ENCODE data around the gene KRT32. TPM values are rescaled to one million over a fixed set of nuclear protein-coding genes. Genes with fewer than 3 reads are reported as not detected.

KRT32 gene
- total RNA-seq, 1 donor from 2014 or later = not detected

DNA sequence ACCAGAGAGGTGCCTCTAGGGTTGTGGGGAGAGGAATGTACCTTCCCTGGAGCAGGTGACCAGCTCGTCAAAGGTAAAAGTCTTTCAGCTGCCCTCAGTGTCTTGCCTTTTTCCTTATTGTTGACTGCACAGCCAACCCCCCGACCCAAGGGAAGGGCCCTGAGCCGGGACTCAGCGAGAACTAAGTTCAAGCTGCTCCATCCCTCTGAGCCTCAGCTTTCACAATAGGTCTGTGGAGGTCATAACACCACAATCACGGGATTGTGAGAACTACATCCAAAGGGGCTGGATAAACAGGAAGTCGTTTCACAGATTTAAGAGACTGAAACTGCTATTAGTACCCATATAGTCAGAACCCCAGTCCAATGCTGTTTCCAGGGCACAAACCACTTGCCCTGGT is 25.2 kb upstream of the KRT32 start:
- no peak overlapping the region for H3K9ac ChIP-seq (ENCODE audit: low read length)
- TF ChIP-seq, protein P1, sequence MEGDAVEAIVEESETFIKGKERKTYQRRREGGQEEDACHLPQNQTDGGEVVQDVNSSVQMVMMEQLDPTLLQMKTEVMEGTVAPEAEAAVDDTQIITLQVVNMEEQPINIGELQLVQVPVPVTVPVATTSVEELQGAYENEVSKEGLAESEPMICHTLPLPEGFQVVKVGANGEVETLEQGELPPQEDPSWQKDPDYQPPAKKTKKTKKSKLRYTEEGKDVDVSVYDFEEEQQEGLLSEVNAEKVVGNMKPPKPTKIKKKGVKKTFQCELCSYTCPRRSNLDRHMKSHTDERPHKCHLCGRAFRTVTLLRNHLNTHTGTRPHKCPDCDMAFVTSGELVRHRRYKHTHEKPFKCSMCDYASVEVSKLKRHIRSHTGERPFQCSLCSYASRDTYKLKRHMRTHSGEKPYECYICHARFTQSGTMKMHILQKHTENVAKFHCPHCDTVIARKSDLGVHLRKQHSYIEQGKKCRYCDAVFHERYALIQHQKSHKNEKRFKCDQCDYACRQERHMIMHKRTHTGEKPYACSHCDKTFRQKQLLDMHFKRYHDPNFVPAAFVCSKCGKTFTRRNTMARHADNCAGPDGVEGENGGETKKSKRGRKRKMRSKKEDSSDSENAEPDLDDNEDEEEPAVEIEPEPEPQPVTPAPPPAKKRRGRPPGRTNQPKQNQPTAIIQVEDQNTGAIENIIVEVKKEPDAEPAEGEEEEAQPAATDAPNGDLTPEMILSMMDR (IDR thresholded peaks at IDR 0.05; ENCODE audit: insufficient read depth, low read depth, low read length) = no peak
- TF ChIP-seq EZH2 (IDR thresholded peaks at IDR 0.05; ENCODE audit: insufficient read depth, low read length) = no peak
- peaks cover 37% of the 10 kb centered on the region for H3K27me3 Mint-ChIP-seq (ENCODE audit: low read depth, unreplicated experiment)
- no peaks in the 10 kb centered on the region for H3K27me3 ChIP-seq (ENCODE audit: insufficient read depth, low read length)
- H3K36me3 ChIP-seq (ENCODE audit: insufficient read depth, low read length) = no peaks in the 10 kb centered on the region
- no peaks in the 10 kb centered on the region for H4K20me1 ChIP-seq (ENCODE audit: insufficient read depth, low read length)
- H3K4me1 Mint-ChIP-seq (ENCODE audit: low read depth, unreplicated experiment) = peaks cover 14% of the 10 kb centered on the region
- no peak overlapping the region for H3K27ac ChIP-seq (ENCODE audit: low read depth, low read length)
- FAIRE-seq (no peak), DNase-seq (ENCODE audit: low read depth) (no peak)
- H3K9me3 Mint-ChIP-seq (ENCODE audit: unreplicated experiment) = no peaks in the 10 kb centered on the region
- no peaks in the 10 kb centered on the region for H3K79me2 ChIP-seq (ENCODE audit: insufficient read depth, low read length)
- no peaks in the 10 kb centered on the region for H3K36me3 Mint-ChIP-seq (ENCODE audit: low read depth, unreplicated experiment)
- no peak overlapping the region for H3K4me2 ChIP-seq (ENCODE audit: low read length)
- H2AFZ ChIP-seq (ENCODE audit: low read depth, low read length) = no peak overlapping the region
- no peak overlapping the region for H3K27ac Mint-ChIP-seq (ENCODE audit: unreplicated experiment)
- H3K4me3 ChIP-seq (ENCODE audit: insufficient read depth, low read depth, low read length) = no peak overlapping the region
- no peaks in the 10 kb centered on the region for H3K9me3 ChIP-seq (ENCODE audit: insufficient read depth, low read depth, low read length)
- H3K4me1 ChIP-seq (ENCODE audit: insufficient read depth, low read length) = peaks cover 19% of the 10 kb centered on the region
- H3K4me3 Mint-ChIP-seq (ENCODE audit: unreplicated experiment) = no peak overlapping the region

DNA sequence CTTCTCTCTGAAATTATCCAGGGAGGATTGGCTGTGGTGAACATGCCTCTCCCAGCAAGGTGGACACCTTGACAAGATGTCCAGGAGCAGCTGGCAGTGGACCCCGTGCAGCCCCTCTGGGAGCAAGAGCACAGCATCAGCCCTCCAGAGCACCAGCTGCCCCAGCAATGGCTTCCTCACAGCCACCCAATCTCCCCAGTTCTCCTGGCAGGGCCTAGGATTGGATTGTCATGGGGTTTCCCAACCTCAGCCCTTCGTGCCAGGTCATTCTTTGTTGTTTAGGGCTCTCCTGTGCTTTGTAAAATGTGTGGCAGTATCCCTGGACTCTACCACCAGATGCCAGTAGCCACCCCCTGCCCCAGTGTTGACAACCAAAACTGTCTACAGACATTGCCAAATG is 24.3 kb upstream of the KRT32 start:
- no peak for FAIRE-seq
- Histone ChIP-seq H3K27me3 (ENCODE audit: insufficient read depth, low read length) (no peaks in the 10 kb centered on the region), H3K4me1 (ENCODE audit: insufficient read depth, low read length) (peaks cover 14% of the 10 kb centered on the region), H3K79me2 (ENCODE audit: insufficient read depth, low read length) (no peaks in the 10 kb centered on the region), H3K4me2 (ENCODE audit: low read length) (no peak overlapping the region), H3K9ac (ENCODE audit: low read length) (no peak overlapping the region), H3K27ac (ENCODE audit: low read depth, low read length) (no peak overlapping the region), H4K20me1 (ENCODE audit: insufficient read depth, low read length) (no peaks in the 10 kb centered on the region), H3K9me3 (ENCODE audit: insufficient read depth, low read depth, low read length) (no peaks in the 10 kb centered on the region), H3K36me3 (ENCODE audit: insufficient read depth, low read length) (no peaks in the 10 kb centered on the region), H3K4me3 (ENCODE audit: insufficient read depth, low read depth, low read length) (no peak overlapping the region), H2AFZ (ENCODE audit: low read depth, low read length) (no peak overlapping the region)
- DNase-seq (ENCODE audit: low read depth) = no peak
- TF ChIP-seq, protein P1 (IDR thresholded peaks at IDR 0.05; ENCODE audit: insufficient read depth, low read depth, low read length) = no peak
- TF ChIP-seq EZH2 (IDR thresholded peaks at IDR 0.05; ENCODE audit: insufficient read depth, low read length) = no peak
- H3K4me1 Mint-ChIP-seq (ENCODE audit: low read depth, unreplicated experiment) = peaks cover 14% of the 10 kb centered on the region
- H3K27ac Mint-ChIP-seq (ENCODE audit: unreplicated experiment) = no peak overlapping the region
- H3K36me3 Mint-ChIP-seq (ENCODE audit: low read depth, unreplicated experiment) = no peaks in the 10 kb centered on the region
- H3K4me3 Mint-ChIP-seq (ENCODE audit: unreplicated experiment) = no peak overlapping the region
- no peaks in the 10 kb centered on the region for H3K9me3 Mint-ChIP-seq (ENCODE audit: unreplicated experiment)
- peaks cover 40% of the 10 kb centered on the region for H3K27me3 Mint-ChIP-seq (ENCODE audit: low read depth, unreplicated experiment)

DNA sequence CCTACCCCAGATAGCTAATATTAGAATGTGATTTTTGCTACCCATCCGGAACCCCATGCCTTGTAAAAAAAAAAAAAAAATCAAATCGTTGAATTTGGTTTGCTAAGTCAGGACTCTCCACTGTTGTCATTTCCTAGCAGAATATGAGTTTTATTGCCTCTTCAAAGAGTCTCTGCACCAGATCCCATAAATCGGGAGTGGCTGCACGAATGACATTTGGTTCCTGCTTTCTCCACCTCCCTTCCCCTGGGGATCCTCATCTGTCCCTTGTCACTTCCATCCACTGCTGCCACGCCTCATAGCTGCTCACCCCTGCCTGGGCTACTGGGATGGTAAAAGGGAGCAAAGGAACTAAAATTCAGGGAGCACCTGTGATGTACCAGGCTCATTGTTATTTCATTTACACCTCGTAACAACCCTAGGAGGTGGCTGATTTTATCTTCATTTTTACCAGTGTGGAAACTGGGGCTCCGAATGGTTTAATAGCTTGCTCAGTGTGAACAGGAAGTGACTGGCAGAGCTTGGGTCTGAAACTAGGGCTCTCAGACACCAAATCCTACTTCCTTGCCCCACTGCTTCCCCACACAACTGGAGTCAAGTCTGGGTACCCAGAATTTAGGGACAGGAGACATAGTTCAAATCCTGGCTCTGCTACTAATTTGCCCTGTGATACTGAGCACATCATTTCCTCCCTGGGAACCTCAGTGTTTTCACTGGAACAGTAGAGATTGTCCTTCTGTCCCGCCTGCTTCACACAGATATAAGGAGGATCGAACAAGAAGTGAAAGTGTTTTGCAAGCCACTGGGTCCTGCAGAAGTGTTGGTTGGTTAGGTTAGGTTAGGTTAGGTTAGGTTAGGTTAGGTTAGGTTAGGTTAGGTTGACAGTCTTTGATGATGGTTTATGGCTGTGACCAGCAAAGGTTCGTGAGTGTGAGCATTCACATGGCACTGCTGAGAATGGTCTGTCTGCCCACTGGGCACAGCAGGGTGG is 23.1 kb upstream of the KRT32 start:
- H3K4me3 ChIP-seq (ENCODE audit: insufficient read depth, low read depth, low read length) = no peak overlapping the region
- no peaks in the 10 kb centered on the region for H3K9me3 ChIP-seq (ENCODE audit: insufficient read depth, low read depth, low read length)
- Mint-ChIP-seq H3K27ac (ENCODE audit: unreplicated experiment) (no peak overlapping the region), H3K36me3 (ENCODE audit: low read depth, unreplicated experiment) (peaks cover 2% of the 10 kb centered on the region), H3K9me3 (ENCODE audit: unreplicated experiment) (no peaks in the 10 kb centered on the region), H3K4me1 (ENCODE audit: low read depth, unreplicated experiment) (peaks cover 14% of the 10 kb centered on the region), H3K27me3 (ENCODE audit: low read depth, unreplicated experiment) (peaks cover 51% of the 10 kb centered on the region), H3K4me3 (ENCODE audit: unreplicated experiment) (no peak overlapping the region)
- no peaks in the 10 kb centered on the region for H3K36me3 ChIP-seq (ENCODE audit: insufficient read depth, low read length)
- DNase-seq (ENCODE audit: low read depth) (no peak), FAIRE-seq (no peak)
- no peaks in the 10 kb centered on the region for H4K20me1 ChIP-seq (ENCODE audit: insufficient read depth, low read length)
- no peak overlapping the region for H3K27ac ChIP-seq (ENCODE audit: low read depth, low read length)
- no peak overlapping the region for H3K9ac ChIP-seq (ENCODE audit: low read length)
- no peak overlapping the region for H2AFZ ChIP-seq (ENCODE audit: low read depth, low read length)
- H3K4me1 ChIP-seq (ENCODE audit: insufficient read depth, low read length) = peaks cover 14% of the 10 kb centered on the region
- H3K27me3 ChIP-seq (ENCODE audit: insufficient read depth, low read length) = peaks cover 3% of the 10 kb centered on the region
- TF ChIP-seq EZH2 (IDR thresholded peaks at IDR 0.05; ENCODE audit: insufficient read depth, low read length) = no peak
- TF ChIP-seq, protein P1 (IDR thresholded peaks at IDR 0.05; ENCODE audit: insufficient read depth, low read depth, low read length) = no peak
- no peaks in the 10 kb centered on the region for H3K79me2 ChIP-seq (ENCODE audit: insufficient read depth, low read length)
- no peak overlapping the region for H3K4me2 ChIP-seq (ENCODE audit: low read length)

Measured in astrocyte (in vitro differentiated cells and primary cell).